Fibroblast of villous mesenchyme (primary cell): ENCODE measurements around the gene NOL4L. TPM values are rescaled to one million over a fixed set of nuclear protein-coding genes. Genes with fewer than 3 reads are reported as not detected.

Experiments
- DNase-seq: peaks from one replicate; pipeline ENCODE4 v3.0.0-alpha.2; 2010; ENCODE audit warnings: low read depth
- H3K4me3 ChIP-seq: 2 replicates; pipeline ENCODE4 v1.5.1; 2011; ENCODE audit warnings: low read depth, mild to moderate bottlenecking, low read length
- CTCF ChIP-seq: IDR thresholded peaks from 2 replicates; pipeline ENCODE4 v1.5.1; 2012; ENCODE audit warnings: low read depth, mild to moderate bottlenecking, low read length; ENCODE audit not compliant: insufficient read depth
- total RNA-seq: library from RNA; depleted of rRNA; stranded (reverse); fragments of >200 nt; gene quantifications from 2 replicates; pipeline ENCODE4 v1.2.3, GENCODE V29; 2012

The NOL4L gene
- total RNA-seq, 1 donor: 9.9 TPM

GRCh38 chr20:32446301-32447100, 138.6 kb downstream of the NOL4L start:
- no peak for DNase-seq
- TF ChIP-seq CTCF: no peak

GRCh38 chr20:32445539-32446273, 139.4 kb downstream of the NOL4L start:
- TF ChIP-seq CTCF: no peak
- H3K4me3 ChIP-seq: no peak overlapping the region
- DNase-seq: no peak

More at GRCh38 chr20:32446301-32447100, 138.6 kb downstream of the NOL4L start:
- no peak overlapping the region for H3K4me3 ChIP-seq

GRCh38 chr20:32444474-32445220, 140.5 kb downstream of the NOL4L start:
- H3K4me3 ChIP-seq: no peak overlapping the region
- no peak for DNase-seq
- TF ChIP-seq CTCF: no peak

- H3K4me3 ChIP-seq: no peak overlapping the region
- no peak for DNase-seq
- no peak for TF ChIP-seq CTCF
These were observed 141.7 kb downstream of the NOL4L start for GRCh38 chr20:32443386-32443974.

DNA sequence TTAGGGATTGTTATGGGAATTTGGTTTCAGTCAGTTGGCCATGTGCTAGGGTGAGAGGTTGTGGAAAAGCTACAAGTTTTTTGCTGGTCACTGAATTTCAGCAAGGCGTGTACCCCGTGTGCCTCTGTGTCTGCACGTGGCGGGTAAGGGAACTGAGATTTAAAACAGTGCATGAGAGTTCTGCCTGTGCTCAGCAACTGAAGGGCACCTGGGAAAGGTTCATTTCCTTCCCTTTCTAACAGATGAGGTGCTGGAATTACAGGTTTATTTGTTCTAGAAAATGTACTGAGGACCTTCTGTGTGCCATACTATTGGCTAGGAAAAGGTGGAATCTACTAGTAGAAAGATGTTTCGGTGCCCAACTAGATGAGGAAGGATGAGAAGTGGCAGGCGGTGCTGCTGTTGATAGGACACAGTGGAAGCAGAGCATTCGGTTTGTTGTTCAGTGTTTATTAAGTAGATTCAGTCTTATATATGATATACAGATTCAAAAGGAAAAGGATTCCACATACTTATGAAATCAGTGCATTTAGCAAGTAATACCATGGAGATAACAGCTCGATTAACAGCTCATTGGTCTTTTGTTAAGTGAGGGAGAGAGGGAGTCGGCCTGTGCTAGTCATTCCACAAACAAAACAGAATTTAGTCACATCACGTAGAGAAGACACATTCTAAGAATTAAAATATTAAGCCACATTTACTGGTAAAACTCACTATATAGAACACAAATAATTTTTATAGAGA, 142.3 kb downstream of the NOL4L start:
- DNase-seq: no peak
- TF ChIP-seq CTCF: no peak
- H3K4me3 ChIP-seq: no peak overlapping the region

- no peak for TF ChIP-seq CTCF
- no peak for DNase-seq
- H3K4me3 ChIP-seq: no peak overlapping the region
These were observed 143.5 kb downstream of the NOL4L start for GRCh38 chr20:32441638-32442037.
